Endothelial cell (in vitro differentiated cells): ENCODE data around the gene EPB41L1. TPM values are rescaled to one million over a fixed set of nuclear protein-coding genes. Genes with fewer than 3 reads are reported as not detected.

Experiments
- DNase-seq: peaks from one replicate; pipeline ENCODE4 v3.0.0; 2021; ENCODE audit warnings: low spot score
- H3K27ac Mint-ChIP-seq: one replicate; pipeline ENCODE4 v1.8.0; 2021; ENCODE audit warnings: mixed read lengths, inconsistent platforms; ENCODE audit not compliant: unreplicated experiment
- H3K27me3 Mint-ChIP-seq: one replicate; pipeline ENCODE4 v1.8.0; 2021; ENCODE audit warnings: mild to moderate bottlenecking, moderate library complexity, mixed read lengths, inconsistent platforms; ENCODE audit not compliant: unreplicated experiment
- H3K36me3 Mint-ChIP-seq: one replicate; pipeline ENCODE4 v1.8.0; 2021; ENCODE audit warnings: mild to moderate bottlenecking, low read depth, mixed read lengths, inconsistent platforms; ENCODE audit not compliant: unreplicated experiment
- H3K4me1 Mint-ChIP-seq: one replicate; pipeline ENCODE4 v1.8.0; 2021; ENCODE audit warnings: mild to moderate bottlenecking, mixed read lengths, inconsistent platforms; ENCODE audit not compliant: unreplicated experiment
- H3K4me3 Mint-ChIP-seq: one replicate; pipeline ENCODE4 v1.8.0; 2021; ENCODE audit warnings: mild to moderate bottlenecking, mixed read lengths, inconsistent platforms; ENCODE audit not compliant: unreplicated experiment
- H3K9me3 Mint-ChIP-seq: one replicate; pipeline ENCODE4 v1.8.0; 2021; ENCODE audit warnings: mixed read lengths, inconsistent platforms; ENCODE audit not compliant: unreplicated experiment
- total RNA-seq: library from RNA; stranded (reverse); fragmentation: NEBNext Ultra II Directional; extraction: Animal tissue kit (Norgen Biotek cat#: 25700); gene quantifications from one replicate; pipeline ENCODE4 v1.2.1, GENCODE V29; 2021; ENCODE audit not compliant: unreplicated experiment
- TF ChIP-seq, protein P1 (sequence below): fragments of 200-600 bp; sonication (generic); IDR thresholded peaks from one replicate; pipeline ENCODE4 v1.5.0; 2021; ENCODE audit warnings: antibody characterized with exemption; ENCODE audit not compliant: unreplicated experiment

The EPB41L1 gene
- total RNA-seq, 1 donor from 2014 or later = 19.3 TPM

DNA sequence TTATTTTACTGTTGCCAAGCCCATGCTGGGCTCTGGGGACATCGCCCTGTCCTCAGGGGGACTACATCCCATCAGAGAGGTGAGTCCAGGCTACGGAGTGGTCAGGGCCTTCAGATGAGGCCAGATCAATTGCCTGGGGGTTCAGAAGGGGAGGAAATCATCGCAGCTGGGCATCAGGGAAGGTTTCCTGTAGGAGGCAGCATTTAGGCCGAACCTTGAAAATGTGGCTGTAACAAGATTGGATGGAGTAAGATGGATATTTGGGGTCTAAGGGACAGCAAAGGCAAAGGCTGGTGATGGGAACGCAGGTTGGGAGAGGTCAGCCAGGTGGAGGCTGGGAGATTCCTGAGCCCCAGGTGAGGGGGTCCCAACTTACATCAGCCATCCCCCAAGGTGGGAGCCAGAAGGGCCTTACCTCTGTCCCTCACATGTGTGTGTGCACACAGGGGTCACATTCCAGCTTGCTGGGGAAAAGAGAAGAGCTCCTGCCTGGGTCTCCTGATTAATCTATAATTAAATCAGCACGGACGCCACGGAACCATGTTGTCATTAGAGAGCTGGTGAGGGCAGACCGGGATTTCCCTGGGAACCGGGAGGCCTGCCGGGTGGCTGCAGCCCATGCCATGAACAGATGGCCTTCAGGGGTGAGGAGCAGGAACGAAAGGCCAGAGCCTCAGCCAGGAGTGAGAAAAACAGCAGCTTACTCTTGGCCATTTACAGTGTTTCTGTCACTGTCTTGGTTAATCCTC, 121.1 kb downstream of the EPB41L1 start:
- H3K36me3 Mint-ChIP-seq = no peaks in the 10 kb centered on the region
- no peak overlapping the region for H3K27ac Mint-ChIP-seq
- peaks cover 4% of the 10 kb centered on the region for H3K27me3 Mint-ChIP-seq
- peaks cover 14% of the 10 kb centered on the region for H3K4me1 Mint-ChIP-seq
- DNase-seq = no peak
- TF ChIP-seq, protein P1, sequence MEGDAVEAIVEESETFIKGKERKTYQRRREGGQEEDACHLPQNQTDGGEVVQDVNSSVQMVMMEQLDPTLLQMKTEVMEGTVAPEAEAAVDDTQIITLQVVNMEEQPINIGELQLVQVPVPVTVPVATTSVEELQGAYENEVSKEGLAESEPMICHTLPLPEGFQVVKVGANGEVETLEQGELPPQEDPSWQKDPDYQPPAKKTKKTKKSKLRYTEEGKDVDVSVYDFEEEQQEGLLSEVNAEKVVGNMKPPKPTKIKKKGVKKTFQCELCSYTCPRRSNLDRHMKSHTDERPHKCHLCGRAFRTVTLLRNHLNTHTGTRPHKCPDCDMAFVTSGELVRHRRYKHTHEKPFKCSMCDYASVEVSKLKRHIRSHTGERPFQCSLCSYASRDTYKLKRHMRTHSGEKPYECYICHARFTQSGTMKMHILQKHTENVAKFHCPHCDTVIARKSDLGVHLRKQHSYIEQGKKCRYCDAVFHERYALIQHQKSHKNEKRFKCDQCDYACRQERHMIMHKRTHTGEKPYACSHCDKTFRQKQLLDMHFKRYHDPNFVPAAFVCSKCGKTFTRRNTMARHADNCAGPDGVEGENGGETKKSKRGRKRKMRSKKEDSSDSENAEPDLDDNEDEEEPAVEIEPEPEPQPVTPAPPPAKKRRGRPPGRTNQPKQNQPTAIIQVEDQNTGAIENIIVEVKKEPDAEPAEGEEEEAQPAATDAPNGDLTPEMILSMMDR = no peak
- H3K9me3 Mint-ChIP-seq = no peaks in the 10 kb centered on the region
- H3K4me3 Mint-ChIP-seq = no peak overlapping the region

DNA sequence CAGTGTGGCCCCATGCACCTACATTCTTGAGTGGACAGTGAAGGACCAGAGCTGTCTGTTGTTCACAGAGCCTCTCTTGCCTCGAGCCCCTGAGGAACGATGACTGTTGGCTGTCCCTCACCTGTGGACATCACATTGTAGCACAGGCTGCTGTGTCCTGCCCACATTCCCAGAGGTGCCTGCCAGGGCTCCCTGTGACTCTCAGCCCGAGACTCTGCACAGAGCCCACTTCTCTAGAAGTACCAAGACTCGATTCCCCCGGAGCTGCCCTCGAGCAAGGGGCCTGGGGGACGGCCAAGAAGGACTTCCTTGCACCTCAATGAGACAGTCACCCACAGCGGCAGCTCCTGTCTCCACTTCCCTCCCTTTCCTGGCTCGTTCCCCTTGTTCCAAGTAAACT, 123.0 kb downstream of the EPB41L1 start:
- H3K27ac Mint-ChIP-seq = no peak overlapping the region
- H3K4me3 Mint-ChIP-seq = no peak overlapping the region
- DNase-seq = no peak
- H3K4me1 Mint-ChIP-seq = peaks cover 2% of the 10 kb centered on the region
- peaks cover 2% of the 10 kb centered on the region for H3K27me3 Mint-ChIP-seq
- H3K9me3 Mint-ChIP-seq = no peaks in the 10 kb centered on the region
- TF ChIP-seq, protein P1 = no peak
- no peaks in the 10 kb centered on the region for H3K36me3 Mint-ChIP-seq

DNA sequence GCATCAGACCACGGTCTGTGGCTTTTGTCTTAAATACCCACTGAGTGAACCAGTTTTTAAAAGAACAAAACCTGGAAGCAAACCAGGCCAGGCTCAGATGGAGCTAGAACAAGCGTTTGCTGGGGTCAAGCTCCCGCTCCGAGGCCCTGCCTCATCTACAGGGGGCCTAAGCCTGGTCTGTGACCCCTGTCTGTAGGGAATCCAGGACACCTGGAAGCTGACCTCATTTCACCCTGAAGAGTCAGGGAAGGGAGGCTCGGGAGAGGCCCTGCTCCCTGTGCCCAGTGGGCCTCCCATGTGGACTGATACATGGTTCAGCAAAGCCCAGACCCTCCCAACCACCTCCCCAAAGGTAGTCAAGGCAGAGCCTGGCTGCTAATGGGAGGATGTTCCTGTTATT, 124.8 kb downstream of the EPB41L1 start:
- H3K36me3 Mint-ChIP-seq = no peaks in the 10 kb centered on the region
- H3K9me3 Mint-ChIP-seq = no peaks in the 10 kb centered on the region
- H3K27me3 Mint-ChIP-seq = peaks cover 2% of the 10 kb centered on the region
- DNase-seq = no peak
- no peak overlapping the region for H3K4me3 Mint-ChIP-seq
- no peak overlapping the region for H3K27ac Mint-ChIP-seq
- no peaks in the 10 kb centered on the region for H3K4me1 Mint-ChIP-seq
- TF ChIP-seq, protein P1 = no peak

DNA sequence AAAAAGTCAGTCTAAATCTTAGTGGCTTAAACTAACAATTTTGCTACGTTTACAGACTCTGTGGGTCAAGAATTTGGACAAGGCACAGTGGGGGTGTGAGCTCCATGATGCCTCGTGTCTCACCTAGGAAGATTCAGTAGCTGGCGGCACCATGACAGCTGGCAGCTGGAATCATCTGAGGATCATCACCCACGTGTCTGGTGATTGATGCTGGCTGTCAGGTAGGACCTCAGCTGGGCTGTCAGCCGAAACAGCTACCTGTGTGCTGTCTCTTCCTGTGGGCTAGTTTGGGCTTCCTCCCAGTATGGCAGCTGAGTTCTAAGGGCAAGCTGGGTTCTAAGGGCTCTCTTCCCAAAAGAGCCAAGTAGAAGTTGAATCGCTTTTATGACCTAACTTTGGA, 125.2 kb downstream of the EPB41L1 start:
- H3K4me1 Mint-ChIP-seq = no peaks in the 10 kb centered on the region
- H3K4me3 Mint-ChIP-seq = no peak overlapping the region
- no peaks in the 10 kb centered on the region for H3K36me3 Mint-ChIP-seq
- H3K9me3 Mint-ChIP-seq = no peaks in the 10 kb centered on the region
- TF ChIP-seq, protein P1 = no peak
- H3K27me3 Mint-ChIP-seq = peaks cover 2% of the 10 kb centered on the region
- no peak overlapping the region for H3K27ac Mint-ChIP-seq
- DNase-seq = no peak

DNA sequence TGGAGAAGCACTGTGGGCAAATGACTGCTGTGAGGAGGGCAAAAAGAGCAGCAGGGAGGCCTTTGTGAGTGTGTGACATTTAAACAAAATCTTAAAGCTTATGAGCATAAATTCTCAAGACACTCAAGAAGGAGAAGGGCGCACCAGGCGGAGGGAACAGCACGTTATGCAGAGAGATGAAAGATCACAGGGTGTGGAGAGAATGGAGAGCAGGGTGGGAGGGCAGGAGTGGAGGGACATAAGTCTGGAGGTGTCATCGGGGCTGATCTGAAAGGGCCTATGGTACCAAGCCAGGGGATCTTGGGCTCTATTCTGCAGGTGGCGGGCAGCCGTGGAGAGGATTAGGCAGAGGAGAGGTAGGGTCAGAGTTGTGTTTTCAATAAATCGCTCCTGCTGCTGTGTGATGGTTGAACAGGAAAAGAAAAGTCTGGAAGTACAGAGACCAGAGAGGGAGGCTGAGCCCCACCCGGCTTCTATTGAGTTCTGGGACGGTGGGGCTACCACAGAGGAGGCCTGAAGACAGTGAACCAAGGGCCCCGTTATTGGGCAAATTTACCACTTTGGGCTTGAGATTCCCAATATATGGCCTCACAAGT, 127.3 kb downstream of the EPB41L1 start:
- no peak overlapping the region for H3K4me3 Mint-ChIP-seq
- no peaks in the 10 kb centered on the region for H3K27me3 Mint-ChIP-seq
- no peak overlapping the region for H3K27ac Mint-ChIP-seq
- TF ChIP-seq, protein P1 = no peak
- no peaks in the 10 kb centered on the region for H3K9me3 Mint-ChIP-seq
- no peak for DNase-seq
- H3K36me3 Mint-ChIP-seq = no peaks in the 10 kb centered on the region
- H3K4me1 Mint-ChIP-seq = no peaks in the 10 kb centered on the region
